ENCODE data around the gene EVI2A.

DNA sequence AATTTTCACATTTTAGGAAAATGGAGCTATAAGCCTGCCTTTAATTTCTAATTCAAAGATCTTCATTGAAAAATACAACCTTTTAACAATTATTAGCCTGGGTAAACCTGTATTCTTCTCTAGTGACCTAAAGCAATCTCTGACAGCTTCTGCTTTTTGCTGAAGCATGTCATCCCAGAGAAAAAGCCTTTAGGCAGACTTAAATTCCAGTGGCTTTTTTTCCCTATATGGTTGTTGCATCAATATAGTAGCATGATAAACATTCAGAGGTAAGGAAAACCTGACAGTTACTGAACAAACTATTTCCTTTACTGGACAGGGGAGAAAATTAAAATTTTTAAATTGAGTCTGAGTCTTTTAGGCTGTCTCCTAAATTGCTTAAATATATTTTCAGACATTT is 7.8 kb upstream of the EVI2A start:
- TF ChIP-seq, protein P1, sequence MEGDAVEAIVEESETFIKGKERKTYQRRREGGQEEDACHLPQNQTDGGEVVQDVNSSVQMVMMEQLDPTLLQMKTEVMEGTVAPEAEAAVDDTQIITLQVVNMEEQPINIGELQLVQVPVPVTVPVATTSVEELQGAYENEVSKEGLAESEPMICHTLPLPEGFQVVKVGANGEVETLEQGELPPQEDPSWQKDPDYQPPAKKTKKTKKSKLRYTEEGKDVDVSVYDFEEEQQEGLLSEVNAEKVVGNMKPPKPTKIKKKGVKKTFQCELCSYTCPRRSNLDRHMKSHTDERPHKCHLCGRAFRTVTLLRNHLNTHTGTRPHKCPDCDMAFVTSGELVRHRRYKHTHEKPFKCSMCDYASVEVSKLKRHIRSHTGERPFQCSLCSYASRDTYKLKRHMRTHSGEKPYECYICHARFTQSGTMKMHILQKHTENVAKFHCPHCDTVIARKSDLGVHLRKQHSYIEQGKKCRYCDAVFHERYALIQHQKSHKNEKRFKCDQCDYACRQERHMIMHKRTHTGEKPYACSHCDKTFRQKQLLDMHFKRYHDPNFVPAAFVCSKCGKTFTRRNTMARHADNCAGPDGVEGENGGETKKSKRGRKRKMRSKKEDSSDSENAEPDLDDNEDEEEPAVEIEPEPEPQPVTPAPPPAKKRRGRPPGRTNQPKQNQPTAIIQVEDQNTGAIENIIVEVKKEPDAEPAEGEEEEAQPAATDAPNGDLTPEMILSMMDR (IDR thresholded peaks at IDR 0.05 in 8 of 11, conservative IDR thresholded peaks at IDR 0.05 in 3 of 11) = no peak
- no peak for TF ChIP-seq POLR2A (IDR thresholded peaks at IDR 0.05)

Measured in spleen (tissue), 7 donors.